HG02884 (cell line): ENCODE data around the gene UQCRHL.

ENCODE experiments used
- ATAC-seq: cut with Tn5 transposase; IDR thresholded peaks from one replicate; pipeline ENCODE4 v1.9.1; 2021; ENCODE audit warnings: mild to moderate bottlenecking, moderate library complexity; ENCODE audit not compliant: unreplicated experiment

Gene UQCRHL

GRCh38 chr1:15799004-15799867, 8.2 kb downstream of the UQCRHL start:
- no peak for ATAC-seq

- no peak for ATAC-seq
Observed at GRCh38 chr1:15797614-15798390, 9.6 kb downstream of the UQCRHL start.

- ATAC-seq = no peak
Observed at GRCh38 chr1:15796086-15796462, 11.4 kb downstream of the UQCRHL start.

- no peak for ATAC-seq
Observed at GRCh38 chr1:15788624-15789301, 18.7 kb downstream of the UQCRHL start.

GRCh38 chr1:15786581-15786980, 20.9 kb downstream of the UQCRHL start:
- no peak for ATAC-seq

- ATAC-seq = no peak
Observed at GRCh38 chr1:15785683-15786082, 21.8 kb downstream of the UQCRHL start.

GRCh38 chr1:15777909-15778707, 29.3 kb downstream of the UQCRHL start:
- ATAC-seq = no peak

GRCh38 chr1:15775706-15776105, 31.7 kb downstream of the UQCRHL start:
- ATAC-seq = no peak

- no peak for ATAC-seq
Observed at GRCh38 chr1:15771836-15772515, 35.5 kb downstream of the UQCRHL start.

GRCh38 chr1:15770313-15770962, 37.0 kb downstream of the UQCRHL start:
- ATAC-seq = no peak

- no peak for ATAC-seq
Observed at GRCh38 chr1:15768388-15768787, 39.1 kb downstream of the UQCRHL start.

- no peak for ATAC-seq
Observed at GRCh38 chr1:15767941-15768340, 39.5 kb downstream of the UQCRHL start.

GRCh38 chr1:15765495-15766194, 41.8 kb downstream of the UQCRHL start:
- ATAC-seq = no peak

- ATAC-seq = no peak
Observed at GRCh38 chr1:15764890-15765289, 42.6 kb downstream of the UQCRHL start.

- ATAC-seq = no peak
Observed at GRCh38 chr1:15764269-15764764, 43.1 kb downstream of the UQCRHL start.

GRCh38 chr1:15762546-15762945, 44.9 kb downstream of the UQCRHL start:
- no peak for ATAC-seq

- ATAC-seq = no peak
Observed at GRCh38 chr1:15761366-15762128, 45.9 kb downstream of the UQCRHL start.
